NCI-H510A treated with DMSO at 0.1 percent for 48 hours (cell line): Measurements from ENCODE around the gene KLHL22.

ENCODE experiments used
- DNase-seq: peaks from one replicate; lab custom pipeline; 2025; lab: John Stamatoyannopoulos, UW

Gene KLHL22

DNA sequence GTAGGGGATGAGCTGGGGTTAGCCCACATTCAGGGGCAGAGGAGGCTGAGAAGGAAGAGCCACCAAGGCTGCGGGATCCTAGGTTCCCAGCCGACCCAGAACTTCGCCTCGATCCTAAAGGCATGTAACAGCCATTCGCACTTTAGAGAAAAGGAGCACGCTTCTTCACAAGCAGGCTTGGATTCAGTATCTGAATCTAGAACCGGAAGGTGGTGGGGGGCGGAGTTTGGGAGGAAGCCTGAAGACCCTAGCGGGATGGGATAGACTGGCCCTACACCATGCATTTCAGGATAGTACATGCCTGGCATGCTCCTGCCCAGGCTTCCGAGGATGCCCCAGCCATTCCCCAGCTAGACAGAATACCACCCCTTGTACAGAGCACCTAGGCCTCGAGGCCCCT is 62.4 kb downstream of the KLHL22 start:
- DNase-seq = no peak

DNA sequence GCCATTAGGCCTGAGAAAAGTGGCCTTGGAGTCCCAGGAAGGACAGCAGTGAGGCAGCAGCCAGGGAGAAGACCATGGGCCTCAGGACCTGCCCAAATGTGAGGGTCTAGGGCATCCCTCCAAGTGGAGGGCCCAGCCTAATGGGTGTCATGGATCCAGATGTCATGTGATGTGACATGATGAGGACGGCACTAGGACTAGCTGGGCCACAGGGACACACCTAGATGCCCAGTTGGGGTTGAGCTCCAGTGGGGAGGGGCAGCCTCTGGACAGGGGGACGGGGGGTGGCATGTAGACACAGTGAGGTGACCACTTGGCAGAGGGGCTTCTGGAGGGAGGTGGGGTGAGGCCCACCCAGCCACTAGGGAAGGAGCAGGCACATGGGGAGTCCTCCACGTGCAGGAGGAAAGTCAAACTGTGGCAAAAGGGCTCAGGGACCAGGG is 63.3 kb downstream of the KLHL22 start:
- no peak for DNase-seq

DNA sequence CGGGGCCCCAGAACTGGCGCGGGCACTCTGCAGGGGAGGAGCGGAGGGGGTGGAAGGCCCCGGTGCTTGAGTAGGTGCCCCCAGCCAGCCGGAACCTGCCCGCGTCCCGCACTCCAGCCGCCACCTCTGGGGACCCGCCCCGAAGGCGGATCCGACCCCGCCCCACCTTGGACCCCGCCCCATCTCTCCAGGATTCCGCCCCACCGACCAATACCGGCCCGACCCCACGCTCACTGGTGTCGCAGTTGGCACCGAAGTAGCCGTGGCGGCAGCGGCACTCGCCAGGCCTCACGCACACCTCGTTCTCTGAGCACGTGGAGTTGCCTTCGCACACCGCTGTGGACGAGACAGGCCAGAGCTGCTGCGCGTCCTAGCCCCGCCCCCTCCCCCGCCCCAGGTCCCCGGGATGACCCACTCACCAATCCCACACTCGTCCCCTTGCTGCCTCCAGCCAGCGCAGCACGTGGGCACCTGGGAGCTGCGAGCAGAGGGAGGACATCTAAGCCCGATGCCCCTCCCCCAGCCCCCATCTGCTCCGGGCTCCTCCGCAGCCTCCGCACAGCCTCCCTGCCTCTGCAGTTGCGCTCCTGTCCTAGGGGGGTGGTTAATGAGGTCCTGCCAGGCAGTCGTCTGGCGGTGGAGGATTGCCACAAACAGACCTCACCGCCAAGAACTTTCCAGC is 63.9 kb downstream of the KLHL22 start:
- no peak for DNase-seq

DNA sequence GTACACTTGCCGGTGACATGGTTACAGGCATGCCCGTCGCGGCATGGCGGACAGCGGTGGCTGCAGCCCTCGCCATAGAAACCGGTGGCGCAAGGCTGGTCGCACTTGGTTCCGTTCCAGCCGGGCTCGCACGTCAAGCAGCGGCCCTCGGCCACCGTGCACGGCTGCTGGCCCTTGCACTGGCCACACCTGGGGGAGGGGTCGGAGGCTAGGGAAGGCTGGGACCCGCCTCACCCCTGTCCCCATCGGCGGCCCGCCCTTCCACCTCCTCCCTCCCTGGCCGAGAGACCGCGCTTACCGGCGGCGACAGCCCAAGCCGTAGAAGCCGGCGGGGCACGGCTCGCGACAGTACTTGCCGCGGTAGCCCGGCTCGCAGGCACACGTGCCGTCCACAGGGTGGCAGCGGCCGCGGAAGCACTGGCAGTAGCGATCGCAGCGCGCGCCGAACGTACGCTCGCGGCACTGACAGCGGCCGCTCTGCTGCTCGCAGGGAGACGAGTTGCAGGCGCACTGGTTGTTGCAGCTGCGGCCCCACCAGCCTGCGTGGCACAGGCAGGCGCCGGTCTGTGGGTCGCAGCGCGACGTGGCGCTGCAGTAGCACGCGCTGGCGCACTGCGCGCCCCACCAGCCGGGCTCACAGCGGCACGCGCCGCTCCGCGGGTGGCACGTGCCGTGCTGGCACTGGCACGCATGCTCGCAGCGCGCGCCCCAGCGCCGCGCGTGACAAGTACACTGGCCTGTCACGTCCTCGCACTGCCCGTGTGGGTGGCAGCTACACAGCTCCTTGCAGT is 64.7 kb downstream of the KLHL22 start:
- no peak for DNase-seq

DNA sequence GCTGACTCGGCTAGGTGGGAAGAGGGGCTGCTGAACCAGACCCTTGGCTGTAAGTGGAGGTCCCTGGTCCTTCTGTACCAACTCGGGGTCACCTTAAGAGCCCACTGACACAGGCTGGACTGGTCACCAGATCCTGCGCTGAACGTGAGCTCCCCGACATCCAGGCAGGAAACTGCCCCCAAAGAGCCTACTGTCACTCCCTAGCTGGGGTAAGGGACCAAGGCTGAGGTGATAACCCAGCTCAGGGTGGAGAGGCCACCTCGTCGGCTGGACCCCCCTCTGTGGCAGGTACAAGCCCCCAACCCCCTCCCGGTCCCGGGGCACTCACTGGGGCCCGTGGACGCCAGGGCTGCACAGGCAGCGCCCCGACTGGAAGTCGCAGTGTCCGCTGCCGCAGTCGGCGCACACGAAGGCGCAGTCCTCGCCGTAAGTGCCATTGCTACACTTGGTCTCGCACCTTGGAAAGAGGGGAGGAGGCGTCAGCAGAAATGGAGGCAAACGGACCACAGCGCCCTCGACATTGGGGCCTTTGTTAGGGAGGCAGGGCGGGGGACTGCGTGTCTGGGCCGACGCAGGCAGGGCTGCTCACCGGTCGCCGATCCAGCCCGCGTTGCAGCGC is 65.4 kb downstream of the KLHL22 start:
- no peak for DNase-seq

DNA sequence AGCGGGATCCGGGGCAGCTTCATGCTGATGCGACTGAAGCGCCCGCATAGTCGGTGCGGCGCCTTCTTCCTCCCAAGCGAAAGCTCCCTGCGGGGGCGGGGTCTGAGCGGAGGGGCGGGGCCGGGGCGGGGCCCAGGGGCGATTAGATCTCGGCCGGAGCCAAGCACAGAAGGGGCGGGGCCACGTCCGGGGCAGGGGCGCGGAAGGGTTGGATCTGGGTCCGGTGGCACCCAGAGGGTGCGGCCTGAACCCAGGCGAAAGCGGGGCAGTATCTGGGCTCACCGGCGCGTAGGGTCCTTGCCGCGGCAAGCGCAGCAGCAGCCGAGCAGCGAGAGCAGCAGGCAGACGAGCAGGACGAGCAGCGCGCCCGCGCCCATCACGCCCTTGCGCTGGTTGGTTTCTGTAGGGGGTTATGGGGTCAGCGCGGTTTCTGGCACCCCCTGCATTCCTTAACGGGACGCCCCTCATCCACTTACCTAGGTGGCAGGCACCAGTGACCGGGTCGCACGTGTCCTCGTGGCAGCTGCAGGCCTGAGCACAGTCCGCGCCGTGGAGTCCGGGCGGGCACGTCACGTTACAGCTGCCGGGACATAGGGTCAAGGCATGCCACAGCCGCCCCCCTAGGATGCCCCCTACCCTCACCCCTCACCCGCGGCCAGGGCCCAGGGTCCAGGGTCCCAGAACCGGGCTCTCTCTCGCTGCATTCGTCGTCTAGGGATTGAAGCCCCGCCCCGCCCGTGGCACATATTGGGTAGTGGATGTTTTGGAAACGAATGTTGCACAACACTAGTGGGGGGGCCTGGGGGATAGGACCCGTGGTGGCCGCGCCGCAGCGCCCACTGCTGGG is 66.1 kb downstream of the KLHL22 start:
- no peak for DNase-seq

DNA sequence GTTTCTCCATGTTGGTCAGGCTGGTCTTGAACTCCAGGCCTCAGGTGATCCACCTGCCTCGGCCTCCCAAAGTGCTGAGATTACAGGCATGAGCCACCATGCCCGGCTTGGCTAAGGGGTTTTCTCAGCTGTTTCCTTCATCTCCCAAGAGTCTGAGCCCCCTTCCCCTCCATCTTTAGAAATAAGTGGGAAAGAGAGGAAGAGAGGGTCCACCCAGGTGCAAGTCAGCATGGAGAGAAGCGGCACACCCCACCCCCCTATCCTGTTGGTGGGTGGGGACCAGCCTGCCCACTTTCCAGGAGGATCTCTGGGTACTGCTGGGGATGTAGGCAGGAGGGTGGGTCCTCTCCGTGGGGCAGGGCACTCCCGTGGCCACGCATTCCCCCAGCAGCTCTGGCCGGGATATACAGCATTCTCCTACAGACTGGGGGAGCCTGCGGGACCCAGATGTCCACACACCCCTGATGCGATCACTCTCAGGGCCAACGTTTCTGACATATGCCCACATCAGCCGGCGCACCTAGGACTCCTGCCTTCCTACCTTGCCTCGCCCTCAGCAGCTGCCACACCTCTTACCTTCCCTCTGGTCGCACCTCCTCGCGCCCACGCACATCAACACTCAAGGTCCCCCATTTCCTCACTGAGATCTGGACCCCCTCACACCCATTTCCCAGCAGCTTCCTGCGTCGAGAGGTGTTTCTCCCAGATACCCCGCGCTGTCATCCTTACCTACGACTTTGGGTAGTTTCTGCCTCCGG is 66.9 kb downstream of the KLHL22 start:
- no peak for DNase-seq

DNA sequence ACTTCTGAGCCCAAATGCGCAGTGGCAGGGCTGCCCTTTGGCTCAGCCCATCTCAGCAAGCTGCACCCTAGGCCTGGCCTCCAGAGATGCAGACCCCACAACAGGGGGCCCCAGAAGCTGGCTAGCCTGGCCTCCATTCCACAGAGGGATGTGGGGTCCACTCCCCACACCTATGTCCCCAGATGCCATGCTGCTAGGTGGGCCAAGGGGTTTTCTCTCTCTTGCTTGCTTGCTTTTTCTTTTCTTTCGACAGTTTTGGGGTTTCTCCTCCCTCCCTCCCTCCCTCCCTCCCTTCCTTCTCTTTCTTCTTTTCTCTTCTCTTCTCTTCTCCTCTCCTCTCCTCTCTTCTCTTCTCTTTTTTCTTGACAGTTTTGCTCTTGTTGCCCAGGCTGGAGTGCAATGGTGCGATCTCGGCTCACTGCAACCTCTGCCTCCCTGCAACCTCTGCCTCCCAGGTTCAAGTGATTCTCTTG is 67.6 kb downstream of the KLHL22 start:
- no peak for DNase-seq

DNA sequence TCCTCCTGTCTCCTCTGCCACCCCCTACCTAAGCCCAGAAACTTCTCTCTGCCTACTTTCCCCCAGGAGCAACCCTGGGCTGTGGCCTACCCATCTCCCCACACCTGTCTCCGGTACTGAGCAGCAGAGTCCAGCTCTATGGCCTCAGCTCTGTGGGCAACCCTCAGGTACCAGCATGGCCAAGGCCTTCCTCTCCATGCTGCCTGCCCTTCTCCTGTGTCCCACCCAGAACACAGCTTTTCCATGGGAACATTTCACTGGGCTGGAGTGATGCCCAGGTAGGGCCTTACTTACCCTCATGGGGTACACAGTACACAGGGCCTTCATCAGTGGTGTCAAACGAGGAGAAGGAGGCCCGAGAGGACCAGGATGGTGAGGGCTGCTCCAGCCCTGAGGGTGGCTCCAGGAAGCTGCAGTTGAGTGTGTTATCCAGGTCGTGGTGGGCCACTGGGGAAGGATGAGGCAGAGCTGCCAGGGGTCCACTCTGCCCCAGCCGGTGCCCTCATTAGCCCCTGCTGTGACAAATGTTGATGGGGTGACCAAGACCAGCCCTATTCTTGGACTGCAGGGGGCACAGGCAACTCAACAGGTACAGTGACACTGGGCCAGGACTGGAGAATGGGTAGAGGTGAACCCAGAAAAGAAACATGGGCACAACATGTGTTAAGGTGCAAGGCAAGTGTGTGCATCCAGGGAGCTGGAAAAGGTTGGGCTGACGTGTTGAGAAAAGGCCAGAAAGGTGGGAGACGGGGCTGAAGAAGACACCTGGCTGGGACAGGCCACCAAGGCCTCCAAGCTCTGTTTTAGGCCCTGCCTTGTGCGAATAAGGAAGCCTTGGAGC is 68.3 kb downstream of the KLHL22 start:
- no peak for DNase-seq

DNA sequence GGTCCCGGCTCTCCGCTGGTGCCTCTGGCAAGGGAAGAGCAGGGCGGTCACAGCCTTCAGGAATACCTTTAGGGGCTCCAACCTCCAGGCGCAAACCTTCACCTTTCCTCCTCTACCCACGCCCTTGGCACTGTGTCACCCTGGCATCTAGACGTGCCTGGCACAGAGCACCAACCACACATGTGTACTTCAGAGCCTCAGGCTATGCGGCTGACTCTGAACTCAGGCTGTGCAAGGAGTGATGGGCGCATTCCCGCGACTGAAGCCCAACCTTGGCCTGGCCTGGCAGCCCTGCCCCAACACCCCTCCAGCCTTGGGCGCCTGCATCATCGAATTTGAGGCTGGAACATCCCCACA is 69.4 kb downstream of the KLHL22 start:
- DNase-seq = no peak

DNA sequence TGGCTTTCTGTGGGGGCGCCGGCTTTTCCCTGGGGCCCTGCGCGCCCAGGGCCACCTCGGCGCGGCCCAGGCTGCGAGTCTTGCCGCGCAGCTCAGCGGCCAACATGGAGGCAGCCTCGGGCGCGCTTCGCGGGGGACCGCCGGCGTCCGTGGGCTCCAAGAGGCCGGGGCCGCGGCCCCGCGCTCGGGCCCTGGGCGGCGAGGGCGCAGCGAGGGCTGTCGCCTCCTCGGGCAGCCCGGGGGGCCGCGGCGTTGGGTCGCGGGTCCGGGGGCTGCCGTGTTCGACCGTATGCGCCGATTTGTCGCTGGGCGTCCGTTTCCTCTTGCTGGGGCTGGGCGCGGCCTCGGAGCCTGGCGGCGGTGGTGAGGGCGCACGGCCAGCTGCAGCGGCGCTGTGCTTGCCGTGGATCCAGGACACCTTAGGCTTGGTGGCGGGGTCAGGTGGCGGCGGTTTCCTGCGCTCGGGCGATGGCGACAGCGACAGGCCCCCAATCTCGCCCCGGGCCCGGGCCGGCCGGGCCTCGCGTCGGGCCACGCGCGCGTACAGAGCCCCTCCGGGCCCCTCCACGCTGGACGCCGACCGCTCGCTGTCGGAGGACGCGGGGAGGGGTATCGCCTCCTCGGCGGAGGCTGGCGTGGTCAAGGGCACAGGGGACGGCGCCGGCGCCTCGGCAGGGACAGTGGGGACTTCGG is 69.9 kb downstream of the KLHL22 start:
- no peak for DNase-seq

DNA sequence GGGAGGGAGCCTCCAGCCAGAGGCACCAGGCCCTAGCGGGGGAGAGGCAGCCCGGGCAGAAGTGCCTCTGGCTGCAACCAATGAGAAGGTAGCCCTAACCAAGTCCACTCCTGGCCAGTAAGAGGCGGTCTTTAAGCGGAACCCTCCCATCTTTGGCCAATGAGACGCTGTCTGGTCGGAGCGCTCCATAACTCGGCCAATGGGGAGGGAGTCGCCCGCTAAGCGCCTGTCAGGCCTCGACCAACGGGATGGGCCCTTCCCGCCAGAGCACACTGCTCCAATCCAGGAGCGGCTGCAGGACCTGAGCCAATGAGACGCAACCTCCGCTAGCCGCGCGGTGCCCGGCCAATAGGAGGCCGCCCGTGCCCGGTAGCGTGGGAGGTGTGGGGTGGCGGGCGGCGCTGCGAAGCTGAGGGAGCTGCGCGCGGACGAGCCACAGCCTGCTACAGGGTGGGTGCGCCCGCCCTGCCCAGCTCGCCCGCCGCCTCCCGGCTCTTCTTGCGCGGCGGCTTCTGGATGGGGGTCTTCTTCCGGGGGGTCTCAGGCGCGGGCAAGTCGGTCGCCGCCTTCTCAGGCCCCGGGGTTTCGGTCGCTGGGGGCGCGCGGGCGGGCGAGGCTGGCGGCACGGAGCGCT is 70.5 kb downstream of the KLHL22 start:
- DNase-seq = no peak

DNA sequence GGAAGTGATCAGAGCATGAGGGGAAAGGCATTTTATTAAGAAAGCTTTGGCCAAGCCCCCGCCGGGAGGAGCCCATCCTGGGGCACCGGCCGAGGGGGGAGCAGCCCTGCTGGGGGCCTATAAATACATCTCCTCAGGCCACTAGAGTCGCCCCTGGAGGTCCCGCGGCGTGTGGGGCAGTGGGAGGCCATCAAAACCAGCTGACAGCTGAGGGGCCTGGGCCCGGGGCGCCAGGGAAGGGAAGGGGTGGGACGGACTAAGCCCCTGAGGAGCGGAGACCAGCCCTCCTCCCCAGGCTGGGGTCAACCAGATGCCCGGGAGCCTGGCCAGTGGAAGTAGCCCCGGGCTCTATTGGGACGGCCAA is 71.0 kb downstream of the KLHL22 start:
- no peak for DNase-seq

DNA sequence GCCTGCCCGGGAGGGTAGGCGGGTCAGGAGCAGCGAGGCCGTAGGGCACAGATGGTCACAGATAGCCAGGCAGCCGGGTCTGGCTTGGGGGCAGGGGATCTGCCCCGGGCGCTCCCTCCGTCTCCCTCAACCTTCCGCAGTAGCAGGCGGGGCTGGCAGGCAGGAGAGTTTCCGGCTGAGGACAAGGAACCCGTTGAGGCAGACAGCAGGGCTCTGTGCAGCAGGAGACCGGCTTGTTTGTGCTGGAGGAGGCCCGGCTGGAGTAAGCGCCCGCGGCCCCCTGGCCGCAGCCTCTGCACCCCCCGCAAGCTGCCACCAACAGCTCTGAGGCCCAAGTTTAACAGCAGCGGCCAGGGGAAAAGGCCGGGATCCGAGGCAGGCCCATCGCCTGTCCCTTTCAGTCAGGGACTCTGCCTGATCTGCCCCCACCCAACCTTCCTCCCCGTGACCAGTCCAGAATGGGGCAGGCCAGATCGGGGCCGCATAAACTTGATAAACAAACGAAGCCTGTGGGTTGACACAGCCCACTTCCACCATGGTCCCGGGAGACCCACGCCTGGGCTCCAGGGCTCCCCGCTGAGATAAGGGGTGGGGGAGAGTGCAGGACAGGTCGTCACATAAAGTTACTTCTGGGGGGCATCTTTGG is 71.6 kb downstream of the KLHL22 start:
- no peak for DNase-seq

DNA sequence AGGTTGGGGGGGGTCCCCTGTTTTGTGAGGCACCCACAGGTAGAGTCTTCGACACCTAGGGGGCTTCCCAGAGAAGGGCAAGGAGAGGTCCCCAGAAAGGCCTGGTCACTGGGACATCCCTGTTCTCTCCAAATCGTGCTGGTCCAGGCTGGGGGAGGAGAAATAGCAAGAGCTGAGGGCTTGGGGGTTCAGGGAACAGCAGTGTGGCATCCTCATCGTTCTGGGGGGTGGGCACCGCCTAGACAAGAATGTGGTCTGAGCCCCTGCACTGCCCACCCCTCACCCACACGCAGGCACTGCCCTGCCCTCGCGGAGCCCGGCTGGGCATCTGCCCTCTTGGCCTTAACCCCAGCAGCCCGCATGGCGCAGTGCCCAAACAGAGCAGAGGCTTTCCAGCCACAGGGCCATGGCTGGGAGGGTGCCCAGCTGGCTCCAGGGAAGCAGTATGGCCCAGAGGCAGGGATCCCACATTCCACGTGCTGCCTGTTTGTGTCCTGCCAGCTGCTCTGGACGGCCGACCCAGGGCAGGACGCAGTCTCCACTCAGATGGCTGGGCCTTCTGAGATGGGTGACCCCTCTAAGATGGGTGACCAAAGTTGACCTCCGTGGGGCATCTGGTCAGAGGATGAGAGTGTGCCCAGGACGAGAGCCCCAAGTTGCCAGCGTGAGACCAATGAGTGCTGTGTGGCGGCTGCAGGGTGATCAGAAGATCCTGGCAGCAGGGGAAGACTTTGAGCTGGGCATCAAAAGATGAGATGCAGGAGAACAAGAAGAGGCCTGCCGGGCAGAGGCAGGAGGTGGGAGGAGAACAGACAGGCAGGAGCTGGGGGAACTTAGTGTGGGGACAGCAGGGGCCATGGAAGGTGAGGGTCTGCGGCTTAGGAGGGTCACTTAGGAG is 72.3 kb downstream of the KLHL22 start:
- no peak for DNase-seq

DNA sequence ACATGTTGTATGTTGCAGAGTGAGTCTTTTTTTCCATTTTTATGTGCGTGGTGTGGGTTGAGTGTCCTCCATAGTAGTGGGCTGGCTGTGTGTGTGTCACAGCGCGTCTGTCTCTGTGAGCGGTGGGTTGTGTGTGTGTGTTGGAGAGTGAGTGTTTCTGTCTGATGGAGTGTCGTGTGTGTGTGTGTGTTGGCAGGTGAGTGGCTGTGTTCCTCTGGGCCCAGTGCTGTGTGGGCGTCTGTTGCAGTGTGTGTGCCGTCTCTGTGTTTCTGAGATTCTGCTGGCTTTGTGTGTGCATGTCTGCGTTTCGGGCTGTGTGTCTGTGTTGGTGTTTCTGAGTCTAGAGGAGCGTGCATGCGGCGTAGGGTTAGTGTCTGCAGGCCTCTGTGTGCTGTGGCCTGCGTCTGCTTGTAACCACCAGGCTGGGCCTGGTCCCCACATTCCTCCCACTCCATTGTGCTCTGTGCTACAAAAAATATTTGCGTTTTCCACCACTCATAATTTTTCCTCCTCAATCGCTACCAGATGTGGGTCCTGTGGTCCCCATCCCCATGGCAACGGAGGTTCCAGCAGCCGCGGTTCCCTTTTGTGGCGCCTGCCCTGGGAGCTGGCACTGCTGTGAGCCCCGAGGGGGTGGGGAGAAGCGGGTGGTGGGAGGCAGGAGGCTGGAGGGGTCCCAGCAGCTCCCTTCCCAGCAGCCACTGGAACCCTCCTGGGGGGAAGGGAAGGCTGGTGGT is 73.2 kb downstream of the KLHL22 start:
- DNase-seq = no peak

DNA sequence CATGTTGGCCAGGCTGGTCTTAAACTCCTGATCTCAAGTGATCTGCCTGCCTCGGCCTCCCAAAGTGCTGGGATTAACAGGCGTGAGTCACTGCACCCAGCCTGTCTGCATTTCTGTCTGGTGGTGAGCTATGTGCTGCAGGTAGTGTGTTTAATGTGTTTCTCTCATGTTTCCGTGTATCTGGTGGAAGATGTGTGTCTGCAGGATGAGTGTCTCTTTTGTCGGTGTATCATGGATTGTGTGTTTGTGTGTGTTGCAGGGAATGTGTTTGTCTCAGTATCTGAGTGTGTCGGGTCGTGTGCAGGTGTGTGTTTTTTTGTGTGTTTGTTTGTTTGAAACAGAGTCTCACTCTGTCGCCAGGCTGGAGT is 74.1 kb downstream of the KLHL22 start:
- no peak for DNase-seq
